ENCODE results near the gene NELL1. TPM values are rescaled to one million over a fixed set of nuclear protein-coding genes. Genes with fewer than 3 reads are reported as not detected.

NELL1 gene
- total RNA-seq, 1 experiment from 2014 or later: not detected

- DNase-seq: peak; percentile 4
- no peak for ATAC-seq
These were observed 790.7 kb downstream of the NELL1 start for GRCh38 chr11:21460082-21460481.

DNA sequence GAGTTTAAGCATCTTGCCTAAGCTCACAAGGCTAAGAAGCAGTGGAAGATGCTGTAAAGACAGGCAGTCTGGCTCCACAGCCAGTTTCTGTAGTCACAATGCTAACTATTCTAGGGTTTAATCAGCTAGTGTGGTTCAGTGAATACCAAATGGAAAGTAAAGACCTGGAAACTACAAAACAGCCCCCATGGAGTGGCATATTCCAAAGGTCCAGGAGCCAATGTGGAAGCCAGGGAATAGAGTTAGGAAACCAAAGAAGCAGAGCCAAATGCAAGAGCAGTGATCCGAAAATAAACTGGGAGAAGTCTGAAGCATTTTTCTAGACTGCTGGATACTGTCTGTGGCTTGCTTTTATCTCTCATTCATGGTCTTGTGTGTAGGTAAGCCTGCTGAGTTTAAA, 792.3 kb downstream of the NELL1 start:
- Histone ChIP-seq H3K9me2 (replicated peaks; ENCODE audit: low read length) (no peaks in the 10 kb centered on the region), H2AFZ (ENCODE audit: low read length) (no peak overlapping the region), H3K4me1 (ENCODE audit: insufficient read depth, low read length) (no peaks in the 10 kb centered on the region), H3F3A (ENCODE audit: low read length, unreplicated experiment) (no peaks in the 10 kb centered on the region), H4K20me1 (ENCODE audit: low read length) (no peaks in the 10 kb centered on the region), H3K79me2 (ENCODE audit: low read length) (no peaks in the 10 kb centered on the region), H3K9me3 (ENCODE audit: low read length) (0 out of 2 replicates have a peak, but pooled peaks cover 9% of the 10 kb centered on the region), H3K27ac (ENCODE audit: low read length) (no peak overlapping the region), H3K4me3 (ENCODE audit: low read length) (no peak overlapping the region), H3K4me2 (ENCODE audit: low read length) (no peak overlapping the region), H3K9ac (ENCODE audit: low read length) (no peak overlapping the region), H3K27me3 (ENCODE audit: low read length) (no peaks in the 10 kb centered on the region), H3K36me3 (ENCODE audit: low read depth, low read length) (no peaks in the 10 kb centered on the region)
- TF ChIP-seq EZH2phosphoT487 (IDR thresholded peaks at IDR 0.05; ENCODE audit: borderline replicate concordance, low read length): no peak
- intact Hi-C loops (cut with micrococcal nuclease): no loop called here
- DNase-seq: no peak
- no TSS peak for BruUV-seq (replicated peaks)
- ATAC-seq: no peak
- CTCF ChIA-PET: no interaction called here
- POLR2A ChIA-PET (ENCODE audit: unreplicated experiment): no interaction called here

More at GRCh38 chr11:21460082-21460481, 790.7 kb downstream of the NELL1 start:
- no TSS peak for BruUV-seq (replicated peaks)
- intact Hi-C loops (cut with micrococcal nuclease): no loop called here
- Histone ChIP-seq H3K79me2 (ENCODE audit: low read length) (no peaks in the 10 kb centered on the region), H3K4me1 (ENCODE audit: insufficient read depth, low read length) (no peaks in the 10 kb centered on the region), H3K9ac (ENCODE audit: low read length) (no peak overlapping the region), H3F3A (ENCODE audit: low read length, unreplicated experiment) (no peaks in the 10 kb centered on the region), H3K9me3 (ENCODE audit: low read length) (0 out of 2 replicates have a peak, but pooled peaks cover 9% of the 10 kb centered on the region), H3K27me3 (ENCODE audit: low read length) (no peaks in the 10 kb centered on the region), H3K27ac (ENCODE audit: low read length) (no peak overlapping the region), H3K9me2 (replicated peaks; ENCODE audit: low read length) (no peaks in the 10 kb centered on the region), H3K4me2 (ENCODE audit: low read length) (no peak overlapping the region), H4K20me1 (ENCODE audit: low read length) (no peaks in the 10 kb centered on the region), H3K36me3 (ENCODE audit: low read depth, low read length) (no peaks in the 10 kb centered on the region), H2AFZ (ENCODE audit: low read length) (no peak overlapping the region), H3K4me3 (ENCODE audit: low read length) (no peak overlapping the region)
- ChIA-PET POLR2A (ENCODE audit: unreplicated experiment) (no interaction called here), CTCF (no interaction called here)
- TF ChIP-seq CTCF (conservative IDR thresholded peaks at IDR 0.05; ENCODE audit: low read depth, low read length) (no peak), EZH2 (IDR thresholded peaks at IDR 0.05; ENCODE audit: low read length, unreplicated experiment) (no peak), EZH2phosphoT487 (IDR thresholded peaks at IDR 0.05; ENCODE audit: borderline replicate concordance, low read length) (no peak)

DNA sequence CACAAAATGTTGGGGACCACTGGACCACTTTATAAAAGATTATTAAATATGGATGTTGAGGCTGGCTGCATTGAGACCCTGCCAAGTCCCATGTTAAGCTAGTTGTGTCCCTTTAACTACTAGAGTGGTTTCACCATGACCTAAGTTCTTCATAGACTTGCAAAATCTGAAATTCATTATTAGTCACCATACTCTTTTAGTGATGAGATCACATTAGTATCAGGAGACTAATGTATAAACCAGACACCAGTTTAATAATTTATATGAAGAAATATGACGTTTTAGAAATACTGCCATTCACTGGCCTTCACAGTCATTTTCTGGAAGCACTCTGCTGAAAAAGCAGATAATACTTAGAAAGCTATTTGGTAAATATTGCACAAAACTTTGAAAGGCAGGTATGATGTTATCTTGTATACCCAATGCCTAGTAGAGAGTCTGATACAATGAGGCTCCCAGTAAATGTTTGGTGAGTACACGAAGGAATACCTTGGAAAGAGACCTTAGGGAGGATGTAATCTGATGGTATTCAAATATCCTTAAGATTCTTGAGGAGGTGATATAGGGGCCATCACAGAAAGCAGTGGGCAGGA, 795.3 kb downstream of the NELL1 start:
- H3K4me3 ChIP-seq (ENCODE audit: low read length): no peak overlapping the region
- no TSS peak for BruUV-seq (replicated peaks)
- H3K4me2 ChIP-seq (ENCODE audit: low read length): no peak overlapping the region
- 0 out of 2 replicates have a peak, but pooled peaks cover 3% of the 10 kb centered on the region for H3K9me3 ChIP-seq (ENCODE audit: low read length)
- ChIA-PET CTCF (no interaction called here), POLR2A (ENCODE audit: unreplicated experiment) (no interaction called here)
- H2AFZ ChIP-seq (ENCODE audit: low read length): no peak overlapping the region
- no peaks in the 10 kb centered on the region for H3K9me2 ChIP-seq (replicated peaks; ENCODE audit: low read length)
- DNase-seq: no peak
- H3K27me3 ChIP-seq (ENCODE audit: low read length): no peaks in the 10 kb centered on the region
- no peaks in the 10 kb centered on the region for H3F3A ChIP-seq (ENCODE audit: low read length, unreplicated experiment)
- H3K36me3 ChIP-seq (ENCODE audit: low read depth, low read length): no peaks in the 10 kb centered on the region
- ATAC-seq: no peak
- no peaks in the 10 kb centered on the region for H4K20me1 ChIP-seq (ENCODE audit: low read length)
- no peak for TF ChIP-seq EZH2phosphoT487 (IDR thresholded peaks at IDR 0.05; ENCODE audit: borderline replicate concordance, low read length)
- TF ChIP-seq EZH2 (IDR thresholded peaks at IDR 0.05; ENCODE audit: low read length, unreplicated experiment): no peak
- TF ChIP-seq CTCF (conservative IDR thresholded peaks at IDR 0.05; ENCODE audit: low read depth, low read length): no peak
- intact Hi-C loops (cut with micrococcal nuclease): no loop called here
- H3K79me2 ChIP-seq (ENCODE audit: low read length): no peaks in the 10 kb centered on the region
- H3K4me1 ChIP-seq (ENCODE audit: insufficient read depth, low read length): no peaks in the 10 kb centered on the region
- no peak overlapping the region for H3K27ac ChIP-seq (ENCODE audit: low read length)
- no peak overlapping the region for H3K9ac ChIP-seq (ENCODE audit: low read length)
